Keratinocyte (primary cell): ENCODE measurements around the gene BGN.
A peak's percentile ranks its signal among the peaks of the same experiment; 100 is the strongest.

ENCODE experiments used
- CTCF ChIP-seq, 3 experiments: IDR thresholded peaks in 1 of 3; conservative IDR thresholded peaks in 1 of 3; optimal IDR thresholded peaks in 1 of 3; 2 replicates in 2 of 3; 3 replicates in 1 of 3; pipeline versions ENCODE3 to v1.5.1; 2011; ENCODE audit warnings: low read length in 3 of 3, mild to moderate bottlenecking in 3 of 3, moderate library complexity in 2 of 3, control low read depth in 1 of 3, inconsistent platforms in 1 of 3; ENCODE audit not compliant: insufficient read depth in 2 of 3; ENCODE audit errors: extremely low read depth in 1 of 3
- EZH2 ChIP-seq: IDR thresholded peaks from one replicate; pipeline ENCODE4 v1.6.1; 2012; ENCODE audit warnings: inconsistent platforms, mild to moderate bottlenecking, low read length, moderate library complexity

- peak in 2 of 3 experiments; percentile 48 to 89 for TF ChIP-seq CTCF (optimal IDR thresholded peaks at IDR 0.05 in 1 of 3, IDR thresholded peaks at IDR 0.05 in 1 of 3, conservative IDR thresholded peaks at IDR 0.05 in 1 of 3; ENCODE audit: extremely low read depth in 1 of 3, insufficient read depth in 2 of 3, low read length in 3 of 3)
- no peak for TF ChIP-seq EZH2
Observed at GRCh38 chrX:153507484-153508178, 12.9 kb downstream of the BGN start.
